SH-SY5Y (cell line): Measurements from ENCODE around the gene BTBD9.

Experiments used
- GATA2 ChIP-seq: IDR thresholded peaks from 2 replicates; pipeline ENCODE4 v1.6.1; 2011; ENCODE audit warnings: mild to moderate bottlenecking, low read depth, low read length
- GATA3 ChIP-seq: IDR thresholded peaks from 2 replicates; pipeline ENCODE4 v1.6.1; 2011; ENCODE audit warnings: low read depth, mild to moderate bottlenecking, low read length, moderate library complexity

- TF ChIP-seq GATA3 (no peak), GATA2 (no peak)
Measured at GRCh38 chr6:38432479-38432878, 207.2 kb downstream of the BTBD9 start.
